Endothelial cell (in vitro differentiated cells): Measurements from ENCODE around the gene ARHGEF4. TPM values are rescaled to one million over a fixed set of nuclear protein-coding genes. Genes with fewer than 3 reads are reported as not detected.

Source experiments
- DNase-seq: peaks from one replicate; pipeline ENCODE4 v3.0.0; 2021; ENCODE audit warnings: low spot score
- H3K27ac Mint-ChIP-seq: one replicate; pipeline ENCODE4 v1.8.0; 2021; ENCODE audit warnings: mixed read lengths, inconsistent platforms; ENCODE audit not compliant: unreplicated experiment
- H3K27me3 Mint-ChIP-seq: one replicate; pipeline ENCODE4 v1.8.0; 2021; ENCODE audit warnings: mild to moderate bottlenecking, moderate library complexity, mixed read lengths, inconsistent platforms; ENCODE audit not compliant: unreplicated experiment
- H3K36me3 Mint-ChIP-seq: one replicate; pipeline ENCODE4 v1.8.0; 2021; ENCODE audit warnings: mild to moderate bottlenecking, low read depth, mixed read lengths, inconsistent platforms; ENCODE audit not compliant: unreplicated experiment
- H3K4me1 Mint-ChIP-seq: one replicate; pipeline ENCODE4 v1.8.0; 2021; ENCODE audit warnings: mild to moderate bottlenecking, mixed read lengths, inconsistent platforms; ENCODE audit not compliant: unreplicated experiment
- H3K4me3 Mint-ChIP-seq: one replicate; pipeline ENCODE4 v1.8.0; 2021; ENCODE audit warnings: mild to moderate bottlenecking, mixed read lengths, inconsistent platforms; ENCODE audit not compliant: unreplicated experiment
- H3K9me3 Mint-ChIP-seq: one replicate; pipeline ENCODE4 v1.8.0; 2021; ENCODE audit warnings: mixed read lengths, inconsistent platforms; ENCODE audit not compliant: unreplicated experiment
- total RNA-seq: library from RNA; stranded (reverse); fragmentation: NEBNext Ultra II Directional; extraction: Animal tissue kit (Norgen Biotek cat#: 25700); gene quantifications from one replicate; pipeline ENCODE4 v1.2.1, GENCODE V29; 2021; ENCODE audit not compliant: unreplicated experiment
- TF ChIP-seq, protein P1 (sequence below): fragments of 200-600 bp; sonication (generic); IDR thresholded peaks from one replicate; pipeline ENCODE4 v1.5.0; 2021; ENCODE audit warnings: antibody characterized with exemption; ENCODE audit not compliant: unreplicated experiment

The ARHGEF4 gene
- total RNA-seq, 1 donor from 2014 or later = 10.3 TPM

- no peak for DNase-seq
- Mint-ChIP-seq H3K27ac (peak overlapping the region; percentile 81), H3K4me1 (peaks cover 3% of the 10 kb centered on the region), H3K4me3 (peak overlapping the region; percentile 93), H3K36me3 (peaks cover 9% of the 10 kb centered on the region), H3K27me3 (peaks cover 5% of the 10 kb centered on the region), H3K9me3 (no peaks in the 10 kb centered on the region)
- TF ChIP-seq, protein P1, sequence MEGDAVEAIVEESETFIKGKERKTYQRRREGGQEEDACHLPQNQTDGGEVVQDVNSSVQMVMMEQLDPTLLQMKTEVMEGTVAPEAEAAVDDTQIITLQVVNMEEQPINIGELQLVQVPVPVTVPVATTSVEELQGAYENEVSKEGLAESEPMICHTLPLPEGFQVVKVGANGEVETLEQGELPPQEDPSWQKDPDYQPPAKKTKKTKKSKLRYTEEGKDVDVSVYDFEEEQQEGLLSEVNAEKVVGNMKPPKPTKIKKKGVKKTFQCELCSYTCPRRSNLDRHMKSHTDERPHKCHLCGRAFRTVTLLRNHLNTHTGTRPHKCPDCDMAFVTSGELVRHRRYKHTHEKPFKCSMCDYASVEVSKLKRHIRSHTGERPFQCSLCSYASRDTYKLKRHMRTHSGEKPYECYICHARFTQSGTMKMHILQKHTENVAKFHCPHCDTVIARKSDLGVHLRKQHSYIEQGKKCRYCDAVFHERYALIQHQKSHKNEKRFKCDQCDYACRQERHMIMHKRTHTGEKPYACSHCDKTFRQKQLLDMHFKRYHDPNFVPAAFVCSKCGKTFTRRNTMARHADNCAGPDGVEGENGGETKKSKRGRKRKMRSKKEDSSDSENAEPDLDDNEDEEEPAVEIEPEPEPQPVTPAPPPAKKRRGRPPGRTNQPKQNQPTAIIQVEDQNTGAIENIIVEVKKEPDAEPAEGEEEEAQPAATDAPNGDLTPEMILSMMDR = no peak
These were observed 255.8 kb downstream of the ARHGEF4 start for GRCh38 chr2:131092458-131093005.

- TF ChIP-seq, protein P1 = no peak
- Mint-ChIP-seq H3K9me3 (no peaks in the 10 kb centered on the region), H3K36me3 (peaks cover 5% of the 10 kb centered on the region), H3K27ac (peak within 1 kb of the TSS; percentile 93), H3K4me1 (peaks cover 3% of the 10 kb centered on the region), H3K27me3 (peaks cover 5% of the 10 kb centered on the region), H3K4me3 (peak within 1 kb of the TSS; percentile 96)
- DNase-seq = peak; percentile 90
These were observed 256.4 kb downstream of the ARHGEF4 start, which contains the start of gene FAM168B for GRCh38 chr2:131093006-131093695. Gene FAM168B (minus strand): TSS chr2:131093460. CDS start chr2:131082646, 10,814 bp downstream.

GRCh38 chr2:131093696-131094462, 257.2 kb downstream of the ARHGEF4 start:
- H3K36me3 Mint-ChIP-seq = no peaks in the 10 kb centered on the region
- H3K27ac Mint-ChIP-seq = peak overlapping the region; percentile 93
- H3K4me3 Mint-ChIP-seq = peak overlapping the region; percentile 96
- H3K9me3 Mint-ChIP-seq = no peaks in the 10 kb centered on the region
- H3K27me3 Mint-ChIP-seq = peaks cover 5% of the 10 kb centered on the region
- peaks cover 3% of the 10 kb centered on the region for H3K4me1 Mint-ChIP-seq
- no peak for DNase-seq
- TF ChIP-seq, protein P1 = no peak

DNA sequence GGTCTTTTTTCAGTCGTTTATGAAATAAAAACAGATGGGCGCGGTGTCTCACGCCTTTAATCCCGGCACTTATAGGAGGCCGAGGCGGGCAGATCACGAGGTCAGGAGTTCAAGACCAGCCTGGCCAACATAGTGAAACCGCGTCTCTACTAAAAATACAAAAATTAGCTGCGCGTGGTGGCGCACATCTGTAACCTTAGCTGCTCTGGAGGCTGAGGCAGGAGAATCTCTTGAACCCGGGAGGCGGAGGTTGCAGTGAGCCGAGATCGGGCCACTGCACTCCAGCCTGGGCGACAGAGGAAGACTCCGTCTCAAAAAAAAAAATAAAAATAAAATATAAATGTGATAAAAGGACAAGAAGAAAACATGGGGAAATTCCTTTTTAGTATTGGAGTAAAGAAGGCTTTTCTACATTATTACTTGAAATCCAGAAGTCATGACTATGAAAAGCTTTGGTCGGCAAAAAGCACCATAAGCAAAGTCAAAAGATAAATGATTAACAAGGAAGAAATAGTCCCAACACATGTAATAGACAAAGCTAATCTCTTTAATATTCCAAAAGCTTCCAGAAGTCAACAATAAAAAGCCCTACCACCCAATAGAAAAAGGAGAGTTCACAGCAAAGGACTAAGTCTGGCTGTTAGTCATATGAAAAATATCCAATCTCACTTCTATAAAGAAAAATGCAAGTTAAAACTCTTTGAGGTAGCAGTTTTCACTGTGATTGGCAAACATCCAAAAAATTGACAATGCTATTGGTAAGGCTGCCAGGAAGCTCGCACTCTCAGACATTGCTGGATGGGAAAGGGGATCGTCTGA, 258.0 kb downstream of the ARHGEF4 start:
- TF ChIP-seq, protein P1 = no peak
- peaks cover 3% of the 10 kb centered on the region for H3K4me1 Mint-ChIP-seq
- H3K27ac Mint-ChIP-seq = peak overlapping the region; percentile 93
- H3K27me3 Mint-ChIP-seq = peaks cover 5% of the 10 kb centered on the region
- no peaks in the 10 kb centered on the region for H3K36me3 Mint-ChIP-seq
- H3K4me3 Mint-ChIP-seq = peak overlapping the region; percentile 96
- no peak for DNase-seq
- no peaks in the 10 kb centered on the region for H3K9me3 Mint-ChIP-seq

Other genes starting within 250 kb of the ARHGEF4 start
- 1.2 TPM for gene CFC1, start 237.3 kb upstream of the ARHGEF4 start, total RNA-seq
- not detected for gene POTEJ, start 225.5 kb upstream of the ARHGEF4 start, total RNA-seq
- not detected for gene GPR148, start 107.8 kb upstream of the ARHGEF4 start, total RNA-seq
- gene AMER3, start 81.4 kb upstream of the ARHGEF4 start, total RNA-seq = 0.18 TPM